Fibroblast of villous mesenchyme (primary cell): ENCODE results near the gene PPP1CC. TPM values are rescaled to one million over a fixed set of nuclear protein-coding genes. Genes with fewer than 3 reads are reported as not detected.
A peak's percentile ranks its signal among the peaks of the same experiment; 100 is the strongest.

ENCODE experiments used
- DNase-seq: peaks from one replicate; pipeline ENCODE4 v3.0.0-alpha.2; 2010; ENCODE audit warnings: low read depth
- H3K4me3 ChIP-seq: 2 replicates; pipeline ENCODE4 v1.5.1; 2011; ENCODE audit warnings: low read depth, mild to moderate bottlenecking, low read length
- total RNA-seq: library from RNA; depleted of rRNA; stranded (reverse); fragments of >200 nt; gene quantifications from 2 replicates; pipeline ENCODE4 v1.2.3, GENCODE V29; 2012
- TF ChIP-seq, protein P1 (sequence below): IDR thresholded peaks from 2 replicates; pipeline ENCODE4 v1.5.1; 2012; ENCODE audit warnings: low read depth, mild to moderate bottlenecking, low read length; ENCODE audit not compliant: insufficient read depth

Gene PPP1CC
- total RNA-seq, 1 donor: 139 TPM

DNA sequence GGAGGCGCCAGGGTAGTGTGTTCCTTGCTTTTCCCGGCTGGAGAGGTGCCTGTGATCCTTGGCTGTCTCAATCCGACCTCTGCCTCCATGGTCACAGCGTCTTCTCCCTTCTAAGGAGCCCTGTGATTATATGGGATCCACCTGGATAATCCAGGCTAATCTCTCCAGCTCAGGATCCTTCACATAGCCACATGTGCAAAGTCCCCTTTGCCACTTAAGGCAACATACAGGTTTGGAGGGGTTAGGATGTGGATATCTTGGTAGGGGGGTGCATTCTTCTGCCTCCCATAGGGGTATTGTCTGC is 52.6 kb downstream of the PPP1CC start:
- TF ChIP-seq, protein P1, sequence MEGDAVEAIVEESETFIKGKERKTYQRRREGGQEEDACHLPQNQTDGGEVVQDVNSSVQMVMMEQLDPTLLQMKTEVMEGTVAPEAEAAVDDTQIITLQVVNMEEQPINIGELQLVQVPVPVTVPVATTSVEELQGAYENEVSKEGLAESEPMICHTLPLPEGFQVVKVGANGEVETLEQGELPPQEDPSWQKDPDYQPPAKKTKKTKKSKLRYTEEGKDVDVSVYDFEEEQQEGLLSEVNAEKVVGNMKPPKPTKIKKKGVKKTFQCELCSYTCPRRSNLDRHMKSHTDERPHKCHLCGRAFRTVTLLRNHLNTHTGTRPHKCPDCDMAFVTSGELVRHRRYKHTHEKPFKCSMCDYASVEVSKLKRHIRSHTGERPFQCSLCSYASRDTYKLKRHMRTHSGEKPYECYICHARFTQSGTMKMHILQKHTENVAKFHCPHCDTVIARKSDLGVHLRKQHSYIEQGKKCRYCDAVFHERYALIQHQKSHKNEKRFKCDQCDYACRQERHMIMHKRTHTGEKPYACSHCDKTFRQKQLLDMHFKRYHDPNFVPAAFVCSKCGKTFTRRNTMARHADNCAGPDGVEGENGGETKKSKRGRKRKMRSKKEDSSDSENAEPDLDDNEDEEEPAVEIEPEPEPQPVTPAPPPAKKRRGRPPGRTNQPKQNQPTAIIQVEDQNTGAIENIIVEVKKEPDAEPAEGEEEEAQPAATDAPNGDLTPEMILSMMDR: no peak
- H3K4me3 ChIP-seq: no peak overlapping the region
- no peak for DNase-seq

DNA sequence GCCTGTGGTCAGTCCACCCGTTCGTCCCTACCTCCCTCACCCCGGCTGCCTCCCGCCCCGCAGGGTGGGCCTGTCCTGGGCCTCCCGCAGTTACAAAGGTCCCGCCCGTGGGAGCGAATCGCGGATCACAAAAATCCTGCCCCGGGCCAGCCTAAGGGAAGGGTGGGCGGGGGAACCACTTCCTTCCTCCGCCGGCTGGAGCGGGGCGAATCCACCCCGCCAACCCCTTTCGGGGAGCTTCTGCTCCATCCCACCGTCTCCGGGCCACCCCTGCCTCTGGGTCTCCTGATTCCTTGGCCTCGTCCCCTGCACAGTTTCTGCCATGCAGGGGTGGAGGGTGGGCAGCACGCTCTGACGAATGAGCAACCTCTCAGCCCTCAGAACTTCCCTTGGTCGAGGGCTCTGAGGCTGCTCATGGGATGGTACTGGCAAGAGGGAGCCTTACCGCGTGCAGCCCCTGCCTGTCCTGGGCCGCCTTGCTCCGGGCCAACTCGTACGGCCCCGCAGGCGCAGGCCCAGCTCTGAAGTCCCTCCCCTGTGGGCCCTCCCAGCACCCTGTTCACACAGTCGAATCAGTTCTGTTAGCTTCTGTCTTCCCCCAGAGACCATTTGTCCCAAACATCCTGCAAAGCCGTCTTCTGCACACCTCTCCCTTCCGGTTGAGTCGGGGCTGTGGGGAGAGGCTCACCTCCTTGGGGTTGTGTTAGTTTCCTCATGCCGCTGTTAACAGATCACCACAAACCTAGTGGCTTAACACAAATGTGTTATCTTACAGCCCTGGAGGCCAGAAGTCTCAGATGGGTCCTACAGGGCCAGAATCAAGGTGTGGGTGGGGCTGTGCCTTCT is 53.2 kb downstream of the PPP1CC start:
- TF ChIP-seq, protein P1: no peak
- H3K4me3 ChIP-seq: peak overlapping the region; percentile 64
- DNase-seq: peak; percentile 25

DNA sequence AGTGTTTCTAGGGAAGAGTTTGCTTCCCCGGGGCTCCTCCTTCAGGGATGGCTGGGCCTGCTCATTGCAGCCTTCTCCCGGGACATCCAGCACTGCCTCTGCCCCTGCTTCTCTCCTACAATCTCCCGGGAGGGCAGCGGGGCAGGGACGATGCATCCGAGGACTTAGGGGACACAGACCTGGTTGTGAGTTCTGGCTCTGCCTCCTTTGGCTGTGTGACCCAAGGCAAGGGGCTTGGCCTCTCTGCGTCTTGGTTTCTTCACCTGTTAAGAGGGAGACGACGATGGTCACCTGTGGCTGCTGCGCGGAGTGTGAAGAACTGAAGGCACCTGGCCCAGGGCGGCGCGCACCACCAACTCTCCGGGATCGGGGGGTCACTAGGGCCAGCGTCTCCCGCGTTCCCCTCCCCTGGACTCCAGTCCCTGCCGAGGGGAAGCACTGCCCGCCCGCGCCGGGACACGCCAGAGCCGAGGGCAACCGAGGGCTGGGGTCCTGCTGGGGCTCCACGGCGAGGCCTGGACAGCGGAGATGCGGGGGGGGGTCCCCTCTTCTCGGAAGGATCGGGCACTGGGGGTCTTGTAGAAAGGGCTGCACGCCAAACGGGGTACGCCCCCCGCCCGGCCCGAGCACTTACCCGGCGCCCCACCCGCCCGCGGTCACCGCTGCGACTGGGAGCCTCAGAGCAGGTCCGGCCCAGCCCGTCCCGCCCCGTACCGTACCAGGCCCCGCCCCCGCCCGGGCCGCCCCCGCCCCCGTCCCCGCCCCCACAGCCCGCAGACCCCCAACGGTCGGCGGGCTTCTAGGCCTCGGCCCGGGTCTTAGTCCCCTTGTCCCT is 54.0 kb downstream of the PPP1CC start, which contains the start of gene HVCN1:
Gene HVCN1, minus strand, starts transcription at position 670 of the 835 bp plus-strand sequence. CDS start 5,870 bp downstream, outside the sequence.
- no peak for DNase-seq
- TF ChIP-seq, protein P1: no peak
- peak within 1 kb of the TSS; percentile 64 for H3K4me3 ChIP-seq

DNA sequence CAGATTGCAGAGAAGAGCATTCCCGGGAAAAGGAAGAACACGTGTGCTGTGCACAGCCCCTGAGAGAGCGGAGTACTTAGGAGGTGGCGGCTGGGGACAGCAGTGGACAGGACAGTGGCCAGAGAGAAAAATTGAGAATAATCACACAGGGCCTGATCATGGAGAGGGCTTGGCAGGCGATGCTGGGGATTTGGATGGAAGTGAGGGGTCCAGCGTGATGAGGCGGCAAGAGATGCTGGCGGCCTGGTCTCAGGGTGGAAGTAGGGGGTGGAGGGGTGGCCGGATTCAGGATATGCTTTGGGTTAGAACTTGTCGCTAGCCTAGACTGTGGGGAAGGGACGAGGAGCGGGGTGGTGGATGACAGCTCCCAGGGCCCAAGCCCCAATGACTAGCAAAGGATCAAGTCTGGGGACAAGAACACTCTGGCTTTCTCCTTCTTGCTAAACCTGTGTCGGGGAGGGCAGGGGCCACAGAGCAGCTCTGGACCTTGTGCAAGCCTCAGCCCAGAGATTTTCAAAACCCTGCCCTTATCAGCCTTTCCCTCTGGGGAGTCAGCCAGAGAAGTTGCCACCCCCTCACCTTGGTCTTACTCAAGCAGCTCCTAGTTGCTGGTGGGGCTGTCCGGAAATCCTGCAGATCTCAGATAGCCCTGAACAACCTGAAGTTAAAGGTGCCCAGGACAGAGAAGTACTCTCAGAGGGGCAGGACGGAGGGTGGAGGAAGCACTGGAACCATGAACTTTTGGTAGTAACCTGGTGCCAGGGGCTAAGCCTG is 55.1 kb downstream of the PPP1CC start:
- TF ChIP-seq, protein P1: no peak
- H3K4me3 ChIP-seq: no peak overlapping the region
- DNase-seq: no peak

DNA sequence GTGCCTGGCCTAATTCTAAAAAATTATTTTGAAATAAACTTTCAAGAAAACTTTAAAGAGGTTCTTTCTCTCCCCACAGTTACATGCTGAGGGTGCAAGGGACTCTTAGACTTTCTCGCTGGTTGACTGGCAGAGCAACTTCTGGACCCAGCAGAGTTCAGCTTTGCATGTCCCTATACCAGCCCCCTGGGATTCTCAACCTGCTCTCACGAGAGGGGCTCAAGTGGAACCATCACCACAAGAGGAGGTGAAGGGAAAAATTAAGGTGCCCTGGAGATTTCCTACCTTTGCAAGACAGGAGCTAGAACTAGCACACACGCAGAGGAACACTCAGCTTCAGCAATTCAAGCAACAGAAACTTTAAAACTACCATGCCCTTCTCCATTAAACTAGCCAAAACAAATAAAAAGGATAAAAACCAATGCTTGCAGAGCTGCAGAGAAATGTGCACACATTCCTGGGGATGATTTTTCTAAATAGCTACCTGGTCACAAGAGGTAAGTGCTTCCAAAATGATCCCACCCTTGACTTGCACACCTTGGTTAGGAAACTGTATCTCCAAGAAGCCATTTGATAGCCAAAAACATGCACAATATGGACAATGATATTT is 56.3 kb downstream of the PPP1CC start:
- no peak overlapping the region for H3K4me3 ChIP-seq
- no peak for DNase-seq
- TF ChIP-seq, protein P1: no peak

DNA sequence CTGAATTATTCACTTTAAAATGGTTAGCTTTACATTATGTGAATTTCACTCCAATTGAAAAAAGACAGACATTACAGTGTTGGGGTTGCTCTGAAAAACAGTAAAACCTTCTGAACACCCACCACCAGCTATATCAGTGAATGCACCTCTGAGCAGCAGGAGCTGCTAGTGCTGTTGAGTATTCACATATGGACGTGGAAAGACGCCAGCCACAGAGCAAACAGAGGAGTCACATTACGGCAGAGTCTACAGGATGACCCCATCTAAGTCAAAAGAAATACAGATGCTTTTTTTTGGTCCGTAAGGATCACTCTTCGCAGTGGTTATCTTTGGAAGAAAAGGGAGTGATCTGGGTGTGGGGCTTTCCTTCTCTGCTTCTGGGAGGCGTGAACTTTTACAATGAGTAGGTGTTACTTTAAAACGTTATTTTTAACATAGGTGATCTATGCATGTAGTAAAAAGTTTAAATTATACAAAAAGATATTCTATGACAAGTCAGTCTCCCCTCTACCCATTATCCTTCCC is 58.3 kb downstream of the PPP1CC start:
- no peak for DNase-seq
- no peak overlapping the region for H3K4me3 ChIP-seq
- TF ChIP-seq, protein P1: no peak
